HG03342 (cell line): Measurements from ENCODE around the gene MOG.
A peak's percentile ranks its signal among the peaks of the same experiment; 100 is the strongest.
"Not testable (repeated sequence)": the region's sequence is repeated elsewhere in the genome, so short reads cannot be mapped to it uniquely, and the experiment has no call there.

Source experiments
- ATAC-seq: cut with Tn5 transposase; IDR thresholded peaks from one replicate; pipeline ENCODE4 v1.9.1; 2021; ENCODE audit warnings: mild to moderate bottlenecking, moderate library complexity; ENCODE audit not compliant: unreplicated experiment

The MOG gene

GRCh38 chr6:29637247-29637646, 19.6 kb upstream of the MOG start:
- ATAC-seq = no peak

GRCh38 chr6:29641430-29642148, 15.3 kb upstream of the MOG start:
- no peak for ATAC-seq

- ATAC-seq = no peak
Measured at GRCh38 chr6:29647927-29648642, 8.8 kb upstream of the MOG start.

GRCh38 chr6:29649701-29650673, 6.9 kb upstream of the MOG start:
- ATAC-seq = peak; percentile 96

DNA sequence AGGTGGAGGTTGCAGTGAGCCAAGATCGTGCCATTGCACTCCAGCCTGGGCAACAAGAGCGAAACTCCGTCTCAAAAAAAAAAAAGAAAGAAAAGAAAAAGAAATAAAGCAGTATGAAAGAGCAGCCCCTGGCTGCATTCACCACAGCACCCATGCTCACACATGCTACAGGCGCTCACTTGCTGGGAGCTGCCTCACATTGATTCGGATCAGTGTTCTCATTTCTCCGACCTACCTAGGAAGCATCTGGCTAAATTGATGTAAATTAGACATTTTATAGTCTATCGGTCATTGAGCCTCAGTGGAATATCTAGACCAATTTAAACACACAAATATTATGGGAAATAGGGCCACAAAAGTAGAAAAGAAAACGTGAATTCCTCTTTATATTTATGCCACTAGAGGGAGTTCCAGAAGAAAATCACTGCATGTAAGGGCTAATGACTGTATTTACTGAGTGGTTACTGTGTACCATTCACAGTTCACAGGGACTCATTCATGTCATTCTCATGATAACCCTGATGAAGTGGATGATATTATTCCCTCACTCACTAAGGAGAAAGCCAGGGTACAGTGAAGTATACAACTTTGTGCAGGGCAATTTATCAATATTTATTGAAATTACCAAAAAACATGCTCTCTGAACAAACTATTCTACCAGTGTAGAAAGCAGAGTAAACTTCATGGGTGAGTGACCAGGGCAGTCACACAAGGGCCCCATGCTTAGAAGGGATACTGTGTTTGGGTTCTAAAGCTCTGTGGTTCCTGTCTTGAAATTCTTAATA, 5.3 kb upstream of the MOG start:
- no peak for ATAC-seq

GRCh38 chr6:29652198-29652584, 4.7 kb upstream of the MOG start:
- ATAC-seq = no peak

DNA sequence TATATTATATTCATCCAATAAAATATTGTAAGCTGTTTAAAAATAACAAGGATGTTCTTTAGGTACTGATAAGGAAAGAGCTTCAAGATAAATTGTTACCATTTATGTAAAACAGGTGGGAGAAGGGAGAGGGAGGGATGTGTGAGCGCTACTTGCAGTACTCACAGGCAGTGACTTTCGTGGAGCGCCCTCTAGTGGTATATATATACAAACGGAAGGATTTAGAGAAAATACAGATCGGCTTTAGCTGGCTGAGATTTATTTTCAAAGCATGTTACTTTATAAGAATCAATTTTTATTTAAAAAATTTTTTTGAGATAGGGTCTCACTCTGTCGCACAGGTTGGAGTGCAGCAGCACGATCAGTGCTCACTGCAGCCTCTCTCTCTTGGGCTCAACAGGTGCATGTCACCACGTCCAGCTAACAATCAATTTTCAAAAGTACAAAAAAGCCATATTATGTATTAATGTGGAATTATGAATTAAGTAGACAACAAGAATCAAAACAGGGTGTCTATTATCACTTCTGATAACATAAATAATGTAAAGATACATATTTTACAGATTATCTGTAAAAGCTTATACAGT, 3.3 kb upstream of the MOG start:
- no peak for ATAC-seq

DNA sequence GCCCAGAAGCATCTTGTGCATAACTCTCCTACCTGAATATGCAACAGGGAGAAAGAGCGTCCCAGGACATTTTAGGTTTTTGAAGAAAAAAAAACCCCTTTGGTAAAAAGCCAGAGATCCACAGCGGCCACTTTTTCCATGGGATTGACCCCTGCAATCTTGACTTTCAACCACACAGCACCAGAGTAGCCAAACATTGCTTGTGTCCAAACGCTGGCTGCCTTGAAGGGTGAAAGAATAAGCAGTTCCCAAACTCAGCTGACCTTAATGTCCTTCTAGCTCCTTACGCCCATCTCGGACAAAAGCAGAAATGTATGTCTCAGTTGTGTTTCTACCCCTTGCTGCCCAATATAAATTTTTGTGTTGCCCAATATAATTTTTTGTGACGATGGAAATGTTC, 1.2 kb upstream of the MOG start:
- ATAC-seq = no peak

- no peak for ATAC-seq
Measured at GRCh38 chr6:29656157-29656556, 735 bp upstream of the MOG start.

GRCh38 chr6:29661071-29661470, 4.2 kb downstream of the MOG start:
- ATAC-seq = no peak

DNA sequence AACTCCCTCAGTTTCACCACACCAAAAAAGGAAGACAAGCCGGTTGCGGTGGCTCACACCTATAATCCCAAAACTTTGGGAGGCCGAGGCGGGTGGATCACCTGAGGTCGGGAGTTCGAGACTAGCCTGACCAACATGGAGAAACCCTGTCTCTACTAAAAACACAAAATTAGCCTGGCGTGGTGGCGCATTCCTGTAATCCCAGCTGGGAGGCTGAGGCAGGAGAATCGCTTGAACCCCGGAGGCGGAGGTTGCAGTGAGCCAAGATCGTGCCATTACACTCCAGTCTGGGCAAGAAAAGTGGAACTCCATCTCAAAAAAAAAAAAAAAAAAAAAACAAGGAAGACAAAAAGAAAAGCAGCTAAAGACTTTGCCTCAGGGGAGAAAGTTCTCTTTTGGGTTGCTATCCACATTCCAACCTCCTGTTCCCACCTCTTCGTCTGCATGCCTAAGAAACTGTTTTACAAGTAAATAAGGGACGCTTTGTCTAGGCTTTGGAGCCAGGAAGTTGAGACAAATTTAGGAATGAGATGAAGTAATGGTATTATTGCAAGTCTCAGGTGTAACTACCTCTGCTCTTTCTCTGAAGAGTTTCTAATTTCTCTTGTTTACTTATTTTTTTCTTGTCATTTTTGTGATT, 4.7 kb downstream of the MOG start:
- not testable (repeated sequence) for ATAC-seq

DNA sequence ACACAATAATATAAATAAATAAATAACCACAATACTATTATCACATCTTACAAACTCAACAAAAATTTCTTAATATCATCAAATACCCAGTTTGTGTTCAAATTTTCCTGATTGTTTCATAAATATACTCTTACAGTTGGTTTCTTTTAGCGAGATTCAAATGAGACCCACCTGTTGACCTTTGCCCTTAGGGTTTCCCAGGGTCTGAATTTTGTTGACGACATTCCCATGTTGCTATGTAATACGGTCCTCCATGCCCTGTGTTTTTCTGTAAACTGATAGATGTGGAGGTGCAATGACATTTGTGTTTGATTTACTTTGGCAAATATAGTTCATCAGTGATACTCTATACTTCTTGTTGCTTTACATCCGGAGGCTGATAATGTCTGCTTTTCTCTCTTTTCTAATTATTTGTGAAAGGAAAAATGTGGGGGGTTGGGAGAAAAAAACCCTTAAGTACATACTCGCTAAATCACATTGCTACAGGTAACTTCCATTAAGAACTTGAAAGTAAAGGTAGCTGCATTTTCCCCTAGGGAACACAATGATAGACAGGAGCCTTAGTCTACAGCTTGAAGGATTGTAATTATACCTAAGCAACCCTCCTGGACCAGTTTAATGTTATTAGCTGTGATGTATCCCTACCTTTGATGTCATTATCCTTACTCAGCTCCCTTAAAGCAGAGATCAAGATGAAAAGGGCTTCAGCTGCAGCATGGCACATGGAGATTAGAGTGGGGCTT, 6.6 kb downstream of the MOG start:
- no peak for ATAC-seq

GRCh38 chr6:29665942-29666825, 9.3 kb downstream of the MOG start:
- no peak for ATAC-seq

DNA sequence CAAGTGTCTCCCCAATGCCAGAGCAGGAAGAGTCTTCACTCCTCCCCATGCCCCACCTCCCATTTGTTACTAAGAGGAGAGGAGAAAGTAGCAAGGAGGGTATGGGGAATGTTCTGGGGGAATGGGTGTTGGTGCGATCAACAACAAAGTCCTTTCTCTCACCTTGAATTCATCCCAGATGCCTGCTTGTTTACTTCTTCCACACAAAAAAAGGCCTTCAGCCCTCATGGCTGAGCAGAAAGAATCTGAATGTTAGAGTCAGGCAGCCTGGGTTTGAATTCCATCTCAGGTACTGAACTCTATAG, 9.9 kb downstream of the MOG start:
- no peak for ATAC-seq

DNA sequence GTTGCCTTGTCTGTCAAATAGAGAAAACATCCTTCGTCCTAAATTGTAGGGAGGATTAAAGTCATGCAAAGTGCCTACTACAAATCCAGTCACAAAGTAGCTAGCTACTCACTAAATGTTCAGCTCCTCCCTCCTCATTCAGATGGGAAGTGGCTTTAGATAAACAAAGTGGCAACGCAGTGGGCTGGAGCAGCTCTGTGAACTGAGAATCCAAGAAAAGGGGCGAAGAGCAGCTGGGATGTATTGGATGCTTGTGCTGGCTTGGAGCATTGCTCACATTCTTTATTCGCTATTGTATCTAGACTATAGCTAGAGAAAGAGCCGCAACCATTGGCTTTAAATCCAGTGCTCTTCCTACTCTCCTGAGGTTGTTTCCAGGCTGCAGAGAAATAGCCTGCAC, 10.3 kb downstream of the MOG start:
- ATAC-seq = no peak

DNA sequence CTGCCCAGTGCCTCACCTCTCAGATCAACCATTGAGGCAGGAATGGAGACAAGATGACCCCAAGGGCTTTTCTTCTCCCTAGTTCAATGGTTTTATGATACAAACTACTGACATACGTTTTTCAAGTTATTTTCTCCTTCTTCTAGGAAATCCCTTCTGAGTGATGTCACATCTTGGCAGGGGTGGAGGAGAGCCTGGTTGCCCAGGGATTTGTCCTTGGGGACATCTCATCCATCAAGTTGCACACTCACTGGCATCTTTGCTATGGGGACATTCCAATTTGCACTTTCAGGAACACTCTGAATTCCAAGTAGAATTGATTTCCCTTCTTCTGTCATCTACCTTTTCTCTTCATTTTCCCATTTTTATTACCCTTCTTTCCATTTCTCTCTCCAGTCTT, 14.1 kb downstream of the MOG start:
- ATAC-seq = no peak

DNA sequence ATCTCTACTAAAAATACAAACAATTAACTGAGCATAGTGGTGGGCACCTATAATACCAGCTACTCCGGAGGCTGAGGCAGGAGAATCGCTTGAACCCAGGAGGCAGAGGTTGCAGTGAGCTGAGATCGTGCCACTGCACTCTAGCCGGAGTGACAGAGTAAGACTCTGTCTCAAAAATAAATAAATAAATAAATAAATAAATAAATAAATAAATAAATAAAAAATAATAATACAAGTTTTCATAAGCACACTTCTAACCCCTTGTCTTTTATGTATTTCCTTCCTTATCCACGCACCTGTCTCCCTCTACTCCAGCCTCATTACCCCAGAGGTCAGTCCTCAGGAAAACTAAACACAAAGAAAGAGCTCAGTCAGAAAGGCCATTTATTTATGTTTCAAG, 15.2 kb downstream of the MOG start:
- not testable (repeated sequence) for ATAC-seq

- ATAC-seq = no peak
Measured at GRCh38 chr6:29673161-29673560, 16.3 kb downstream of the MOG start.
